Panc1 (cell line): ENCODE data around the gene TBC1D8B. TPM values are rescaled to one million over a fixed set of nuclear protein-coding genes. Genes with fewer than 3 reads are reported as not detected.

ENCODE experiments used
- ATAC-seq: fragments of 200-7000 bp; cut with Tn5 transposase; 2 replicates; pipeline ENCODE4 v1.9.1; 2020; ENCODE audit warnings: mild to moderate bottlenecking, moderate library complexity
- BruUV-seq: library from RNA; stranded (reverse); fragments of 400-500 nt; replicated peaks from 2 replicates; lab custom pipeline; 2021; lab: Mats Ljungman, UMichigan
- CTCF ChIA-PET: fragments of 300-600 bp; sonication (Branson Sonifier 250); formaldehyde crosslinking; loops from one replicate; lab custom pipeline; 2022; ENCODE audit warnings: antibody characterized with exemption; lab: Charles Lee
- POLR2A ChIA-PET: fragments of 300-600 bp; sonication (Branson Sonifier 250); formaldehyde crosslinking; loops from one replicate; lab custom pipeline; 2022; ENCODE audit warnings: antibody characterized with exemption; lab: Charles Lee
- DNase-seq: peaks from one replicate; pipeline ENCODE4 v3.0.0-alpha.2; 2010; ENCODE audit warnings: low read depth, low spot score
- H3K27ac ChIP-seq: 2 replicates; pipeline ENCODE4 v1.5.1; 2011; ENCODE audit warnings: mild to moderate bottlenecking, low read length, inconsistent platforms
- H3K27me3 ChIP-seq: fragments of 200-500 bp; sonication (Bioruptor generic); 2 replicates; pipeline ENCODE4 v1.6.0; 2014; ENCODE audit warnings: low read length, inconsistent platforms; ENCODE audit not compliant: control insufficient read depth, insufficient read depth
- H3K36me3 ChIP-seq: fragments of 200-500 bp; sonication (Bioruptor generic); 2 replicates; pipeline ENCODE4 v1.5.1; 2014; ENCODE audit warnings: inconsistent platforms, mild to moderate bottlenecking, low read length, moderate library complexity; ENCODE audit not compliant: control insufficient read depth, insufficient read depth
- H3K4me1 ChIP-seq: 2 replicates; pipeline ENCODE4 v1.5.1; 2011; ENCODE audit warnings: inconsistent platforms, mild to moderate bottlenecking, low read length, moderate library complexity; ENCODE audit not compliant: control insufficient read depth, insufficient read depth
- H3K4me3 ChIP-seq, 2 experiments: 2 replicates each; pipeline ENCODE4 v1.5.1; 2011 to 2012; ENCODE audit warnings: low read depth in 2 of 2, low read length in 2 of 2, mild to moderate bottlenecking in 2 of 2, inconsistent platforms in 1 of 2, moderate library complexity in 1 of 2
- H3K9me3 ChIP-seq: fragments of 200-500 bp; sonication (Bioruptor generic); 2 replicates; pipeline ENCODE4 v1.5.1; 2014; ENCODE audit warnings: low read depth, mild to moderate bottlenecking, inconsistent platforms, low read length, moderate library complexity; ENCODE audit not compliant: control insufficient read depth, insufficient read depth
- CTCF ChIP-seq: fragments of 450-650 bp; IDR thresholded peaks from 2 replicates; pipeline ENCODE4 v1.5.1; 2017; ENCODE audit warnings: mild to moderate bottlenecking
- POLR2AphosphoS5 ChIP-seq: IDR thresholded peaks from 2 replicates; pipeline ENCODE4 v1.6.1; 2012; ENCODE audit warnings: mild to moderate bottlenecking, low read depth, low read length, moderate library complexity
- REST ChIP-seq, 2 experiments: IDR thresholded peaks; 2 replicates each; pipeline ENCODE4 v1.6.1; 2011 to 2012; ENCODE audit warnings: low read depth in 2 of 2, control low read depth in 1 of 2, low read length in 1 of 2, mild to moderate bottlenecking in 1 of 2, moderate library complexity in 1 of 2; ENCODE audit not compliant: insufficient read depth in 1 of 2
- SIN3A ChIP-seq: IDR thresholded peaks from 2 replicates; pipeline ENCODE4 v1.6.1; 2012; ENCODE audit warnings: low read depth, mild to moderate bottlenecking, low read length, moderate library complexity, borderline replicate concordance; ENCODE audit not compliant: insufficient read depth
- TCF7L2 ChIP-seq: IDR thresholded peaks from 2 replicates; pipeline ENCODE4 v1.6.1; 2011; ENCODE audit warnings: mild to moderate bottlenecking, low read depth, low read length, inconsistent platforms
- in situ Hi-C: cut with HindIII; loops from 2 replicates; pipeline ENCODE4 v1.10.0; 2016; ENCODE audit warnings: low sequenced_read_pairs, low pct_unique_long_range_greater_than_20kb
- intact Hi-C: fragments of 100-400 bp; cut with micrococcal nuclease; formaldehyde crosslinking; loops from one replicate; pipeline ENCODE4 v1.10.0; 2022; ENCODE audit not compliant: unreplicated experiment
- total RNA-seq: library from RNA; stranded (reverse); gene quantifications from one replicate; pipeline ENCODE4 v1.2.1, GENCODE V29; 2021; ENCODE audit not compliant: unreplicated experiment

The TBC1D8B gene
- total RNA-seq, 1 experiment from 2014 or later: 8.9 TPM

DNA sequence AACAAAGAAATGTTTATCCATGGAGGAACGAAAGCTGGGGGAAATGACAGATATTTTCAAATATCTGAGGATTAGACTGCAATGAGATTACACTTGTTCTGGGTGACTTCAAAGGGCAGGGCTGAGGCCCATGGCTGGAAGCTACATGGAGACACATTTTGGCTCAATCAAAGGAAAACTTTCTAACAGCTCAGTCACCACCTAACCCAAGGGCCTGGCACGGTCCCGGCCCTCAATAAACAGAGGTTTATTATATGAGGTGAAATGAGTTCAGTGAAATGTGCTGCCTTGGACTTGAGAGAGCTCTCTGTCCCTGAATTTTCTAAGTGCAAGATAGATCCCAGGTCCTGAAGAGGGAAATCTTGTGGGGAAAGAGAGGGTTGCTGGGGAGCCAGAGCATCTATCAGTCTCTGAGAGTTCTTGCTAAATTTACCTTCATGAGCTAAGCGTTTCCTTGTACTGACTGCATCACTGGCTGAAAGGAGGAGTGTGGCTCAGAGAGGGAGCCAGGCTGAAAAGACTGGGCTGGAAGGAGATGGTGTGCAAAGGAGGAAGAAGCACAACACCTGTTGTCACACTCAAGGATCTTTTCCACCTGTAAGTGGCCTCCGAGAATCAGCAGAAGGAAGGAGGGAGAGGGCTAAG lies 102.7 kb downstream of the TBC1D8B start:
- DNase-seq: no peak
- BruUV-seq: no TSS peak
- no peak; the same call in 1 of the 2 replicates for ATAC-seq
- no peaks in the 10 kb centered on the region for H3K27me3 ChIP-seq
- no peaks in the 10 kb centered on the region for H3K9me3 ChIP-seq
- intact Hi-C loops (no loop called here), in situ Hi-C loops (no loop called here)
- H3K4me3 ChIP-seq: no peak overlapping the region
- ChIA-PET POLR2A (no interaction called here), CTCF (no interaction called here)
- H3K36me3 ChIP-seq: no peaks in the 10 kb centered on the region
- H3K4me1 ChIP-seq: no peaks in the 10 kb centered on the region
- TF ChIP-seq CTCF (no peak), REST (IDR thresholded peaks at IDR 0.05; ENCODE audit: insufficient read depth in 1 of 2, low read depth in 2 of 2, low read length in 1 of 2) (no peak), POLR2AphosphoS5 (no peak), TCF7L2 (no peak), SIN3A (no peak)
- no peak overlapping the region for H3K27ac ChIP-seq

- DNase-seq (no peak), ATAC-seq (no peak)
- H3K9me3 ChIP-seq: no peaks in the 10 kb centered on the region
- in situ Hi-C loops: no loop called here
- no peak overlapping the region for H3K27ac ChIP-seq
- H3K27me3 ChIP-seq: no peaks in the 10 kb centered on the region
- no peak overlapping the region for H3K4me3 ChIP-seq
- intact Hi-C loops: no loop called here
- ChIA-PET CTCF (no interaction called here), POLR2A (no interaction called here)
- H3K36me3 ChIP-seq: no peaks in the 10 kb centered on the region
- no peaks in the 10 kb centered on the region for H3K4me1 ChIP-seq
- BruUV-seq: no TSS peak
- TF ChIP-seq POLR2AphosphoS5: no peak
- no peak for TF ChIP-seq CTCF
- TF ChIP-seq SIN3A: no peak
- no peak for TF ChIP-seq REST (IDR thresholded peaks at IDR 0.05; ENCODE audit: insufficient read depth in 1 of 2, low read depth in 2 of 2, low read length in 1 of 2)
- no peak for TF ChIP-seq TCF7L2
Observed at GRCh38 chrX:106906361-106906760, 103.9 kb downstream of the TBC1D8B start.
